IPS DF 19.7 (cell line): Measurements from ENCODE around the gene ASB12.
"Not testable (repeated sequence)": the region's sequence is repeated elsewhere in the genome, so short reads cannot be mapped to it uniquely, and the experiment has no call there.

Experiments
- DNase-seq: peaks from one replicate; pipeline ENCODE4 v3.0.0-alpha.2; 2013; ENCODE audit warnings: low read depth, low spot score

ASB12 gene, protein sequence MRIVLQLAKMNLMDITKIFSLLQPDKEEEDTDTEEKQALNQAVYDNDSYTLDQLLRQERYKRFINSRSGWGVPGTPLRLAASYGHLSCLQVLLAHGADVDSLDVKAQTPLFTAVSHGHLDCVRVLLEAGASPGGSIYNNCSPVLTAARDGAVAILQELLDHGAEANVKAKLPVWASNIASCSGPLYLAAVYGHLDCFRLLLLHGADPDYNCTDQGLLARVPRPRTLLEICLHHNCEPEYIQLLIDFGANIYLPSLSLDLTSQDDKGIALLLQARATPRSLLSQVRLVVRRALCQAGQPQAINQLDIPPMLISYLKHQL

GRCh38 chrX:64230123-64230970, at the start of gene ASB12:
Gene ASB12, minus strand, starts transcription at chrX:64230607. Its CDS starts 4,957 bp downstream, at chrX:64225650.
- no peak for DNase-seq

DNA sequence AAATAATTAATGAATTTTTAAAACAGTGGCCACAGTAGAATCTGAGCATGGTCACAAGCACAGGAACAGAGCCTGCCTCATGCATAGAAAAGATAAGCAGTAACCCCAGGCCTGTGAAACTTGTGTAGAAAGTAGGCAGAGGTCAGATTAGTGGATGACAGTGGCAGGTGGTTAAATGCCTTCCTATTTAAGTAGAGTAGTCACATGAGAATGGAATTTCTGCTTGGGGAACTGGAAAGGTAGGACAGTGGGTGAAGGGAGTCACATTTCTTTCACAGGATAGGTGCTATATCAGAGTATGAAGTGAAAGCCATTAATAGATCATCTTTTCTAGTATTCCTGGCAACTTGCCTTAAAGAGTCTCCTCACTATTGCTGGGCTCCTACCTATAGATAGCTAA, 34.9 kb upstream of the ASB12 start:
- no peak for DNase-seq

DNA sequence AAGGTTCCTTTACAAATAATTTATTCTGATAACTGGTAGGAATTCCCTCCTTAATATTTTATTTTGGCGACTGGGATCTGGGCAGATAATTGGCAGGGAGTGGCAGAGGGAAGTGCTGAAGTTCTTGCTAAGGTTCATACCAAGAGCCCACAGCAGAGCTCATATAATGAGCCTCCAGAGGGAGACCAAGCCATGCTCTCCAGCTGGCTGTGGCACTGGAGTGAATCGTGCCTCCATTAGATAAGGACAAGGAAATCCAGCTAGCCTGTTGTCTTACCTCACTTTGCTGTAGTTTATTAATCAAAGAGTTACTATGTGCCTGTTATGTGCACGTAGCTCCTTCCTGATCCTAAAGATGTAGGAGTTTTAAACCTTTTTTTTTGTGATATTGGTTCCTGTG, 1.3 kb downstream of the ASB12 start:
- DNase-seq: no peak

DNA sequence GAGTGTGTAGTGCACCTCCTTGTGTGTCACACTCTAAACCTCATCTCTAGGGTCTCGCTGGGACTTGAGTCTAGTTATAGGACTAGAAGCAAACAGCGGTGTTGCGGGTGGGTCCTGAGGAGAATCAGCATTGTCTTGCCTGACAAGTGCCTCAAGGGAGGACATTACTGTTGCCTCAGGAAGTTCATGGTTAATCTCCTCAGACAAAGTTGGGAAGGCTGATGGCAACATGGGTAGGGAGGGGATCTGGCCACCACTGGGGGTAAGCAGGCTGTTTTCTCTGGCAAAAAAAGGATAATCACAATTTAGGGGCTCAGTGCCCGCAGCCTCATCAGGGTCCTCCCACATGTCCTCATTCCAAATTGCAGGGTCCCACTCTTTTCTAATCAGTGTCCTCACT, 12.4 kb downstream of the ASB12 start:
- DNase-seq: no peak

GRCh38 chrX:64213989-64214388, 16.4 kb downstream of the ASB12 start:
- DNase-seq: not testable (repeated sequence)

DNA sequence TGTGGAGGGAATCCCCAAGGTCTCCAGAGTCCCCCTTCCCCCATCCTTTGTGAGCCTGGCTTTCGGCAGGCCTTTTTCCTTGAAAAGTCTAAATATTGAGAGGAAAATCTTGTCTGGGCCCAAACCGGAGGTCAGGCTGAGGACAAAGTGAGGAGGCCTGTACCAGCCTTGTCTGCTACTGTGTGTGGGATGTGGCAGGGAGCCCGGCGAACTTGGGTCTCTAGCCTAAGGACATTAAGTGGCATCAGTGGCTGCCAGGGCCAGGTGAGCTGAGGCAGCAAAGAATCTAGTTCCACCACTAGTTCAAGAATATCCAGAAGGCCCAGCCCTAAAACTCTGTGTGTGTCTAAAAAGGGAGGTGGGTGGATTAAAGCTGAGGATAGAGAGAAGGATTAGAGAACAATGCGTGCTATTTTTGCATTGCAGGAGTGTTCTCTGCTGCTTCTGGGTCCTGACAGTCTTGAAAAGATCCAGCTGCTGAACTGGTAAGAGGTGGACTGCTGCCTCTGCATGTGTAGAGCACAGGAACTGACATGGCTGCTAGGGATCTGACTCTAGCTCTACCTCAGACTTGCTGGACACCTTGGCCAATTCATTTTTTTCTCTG, 23.7 kb downstream of the ASB12 start:
- DNase-seq: no peak

GRCh38 chrX:64205735-64206501, 24.5 kb downstream of the ASB12 start:
- DNase-seq: no peak

DNA sequence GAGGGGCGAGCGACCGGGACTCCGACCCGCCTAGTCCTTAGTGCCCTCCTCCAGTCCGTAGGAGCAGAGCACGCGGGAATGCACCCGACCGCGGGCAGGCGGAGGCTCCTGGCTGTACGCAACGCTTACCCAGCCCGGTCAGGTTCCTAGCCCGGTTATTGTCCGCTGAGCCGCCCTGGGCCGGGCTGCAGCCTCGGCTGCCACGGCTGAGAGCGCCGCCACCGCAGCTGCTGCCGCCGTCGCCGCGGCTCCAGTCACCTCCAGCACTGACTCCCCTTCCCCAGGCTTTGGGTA, 25.0 kb downstream of the ASB12 start, which contains the start of gene AMER1:
Gene AMER1, minus strand, starts transcription at position 268 of the 294 bp plus-strand sequence. CDS start 12,422 bp downstream, outside the sequence.
- DNase-seq: no peak

GRCh38 chrX:64204701-64205440, 25.5 kb downstream of the ASB12 start:
- no peak for DNase-seq

GRCh38 chrX:64204252-64204651, 26.2 kb downstream of the ASB12 start:
- DNase-seq: no peak

GRCh38 chrX:64202808-64203325, 27.5 kb downstream of the ASB12 start:
- DNase-seq: no peak

- no peak for DNase-seq
Measured at GRCh38 chrX:64198036-64198435, 32.4 kb downstream of the ASB12 start.

DNA sequence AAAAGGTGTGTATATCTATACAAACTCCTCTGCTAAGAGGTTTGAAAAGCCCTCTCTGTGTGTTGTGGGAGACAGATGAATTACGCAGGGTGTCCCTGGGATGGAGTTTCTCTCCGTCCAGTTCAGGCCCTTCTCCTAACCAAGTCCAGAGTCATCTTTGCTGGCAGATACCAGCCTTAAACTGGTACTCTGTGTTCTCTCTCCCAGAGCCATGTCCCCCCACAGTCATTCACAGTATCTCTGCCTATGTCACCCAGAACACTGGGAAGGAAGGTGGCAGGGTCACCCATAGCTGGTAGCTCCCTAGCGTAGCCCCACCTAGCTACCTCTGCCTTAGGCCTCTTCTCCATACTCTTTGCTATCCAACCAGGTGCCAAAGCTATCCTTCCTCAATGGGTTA, 33.8 kb downstream of the ASB12 start:
- DNase-seq: no peak

- no peak for DNase-seq
Measured at GRCh38 chrX:64195862-64196261, 34.5 kb downstream of the ASB12 start.

- no peak for DNase-seq
Measured at GRCh38 chrX:64192673-64193072, 37.7 kb downstream of the ASB12 start.

DNA sequence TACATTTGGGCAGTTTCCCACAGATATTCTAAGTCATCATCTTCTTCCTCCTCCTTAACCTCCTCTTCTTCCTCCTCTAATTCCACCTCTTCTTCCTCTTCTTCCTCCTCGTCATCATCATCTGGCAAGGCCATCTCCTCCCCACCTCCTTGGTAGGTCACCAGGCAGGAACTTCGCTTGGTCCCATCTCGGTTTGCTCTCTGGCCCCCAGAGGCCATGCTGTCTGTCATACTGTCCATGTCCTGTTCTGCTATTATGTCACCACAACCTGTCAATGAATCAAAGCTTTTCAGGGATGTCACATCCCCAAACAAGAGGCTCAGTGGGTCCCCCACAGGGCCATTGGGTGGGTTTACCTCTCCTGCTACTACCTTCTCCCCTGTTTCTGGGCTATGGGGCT, 38.4 kb downstream of the ASB12 start:
- no peak for DNase-seq

- no peak for DNase-seq
Measured at GRCh38 chrX:64191281-64192010, 39.0 kb downstream of the ASB12 start.

DNA sequence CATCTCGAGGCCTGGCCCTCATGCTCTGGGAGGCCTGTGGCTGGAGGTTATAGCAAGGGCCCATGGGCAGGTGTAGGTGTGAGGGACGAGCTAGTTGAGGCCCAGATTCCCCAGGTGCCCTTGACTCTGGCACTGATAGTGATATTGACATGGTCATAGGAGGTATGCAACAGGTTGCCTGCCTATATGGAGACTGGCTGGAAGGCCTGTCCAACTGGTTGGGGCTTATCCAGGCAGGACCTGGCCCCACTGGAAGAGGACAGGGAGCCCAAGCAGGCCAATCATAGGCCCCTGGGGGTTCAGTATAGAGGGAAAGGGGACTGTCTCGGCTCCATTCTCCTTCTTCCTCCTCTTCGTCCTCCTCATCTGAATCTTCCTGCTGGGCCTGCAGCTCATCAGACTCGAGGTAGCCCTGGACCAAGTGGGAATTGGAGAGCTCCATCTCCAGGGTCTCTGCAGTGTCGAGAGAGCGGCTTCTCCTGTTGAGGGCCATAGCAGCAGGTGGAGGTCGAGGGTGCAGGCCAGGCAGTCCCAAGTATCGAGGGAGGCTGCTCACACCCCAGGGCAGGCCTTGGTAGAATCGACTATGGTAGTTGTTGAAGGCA, 40.2 kb downstream of the ASB12 start:
- DNase-seq: no peak

- DNase-seq: no peak
Measured at GRCh38 chrX:64188901-64189300, 41.5 kb downstream of the ASB12 start.

- no peak for DNase-seq
Measured at GRCh38 chrX:64187762-64188150, 42.7 kb downstream of the ASB12 start.
